ENCODE results near the gene CABLES1. TPM values are rescaled to one million over a fixed set of nuclear protein-coding genes. Genes with fewer than 3 reads are reported as not detected.

Gene CABLES1
- total and polyA plus RNA-seq, 2 experiments from 2014 or later = 7.2 to 10.8 TPM

GRCh38 chr18:23189099-23189498, 53.8 kb downstream of the CABLES1 start:
- Histone ChIP-seq H4K20me1 (ENCODE audit: insufficient read depth, poor library complexity, severe bottlenecking) (no peaks in the 10 kb centered on the region), H3K4me3 (no peak overlapping the region), H3K79me2 (no peaks in the 10 kb centered on the region), H3K36me3 (replicated peaks; ENCODE audit: insufficient read depth, low read depth) (no peaks in the 10 kb centered on the region), H3K27ac (no peak overlapping the region), H3K4me1 (ENCODE audit: insufficient read depth) (peaks cover 12% of the 10 kb centered on the region), H3K4me2 (no peak overlapping the region), H2AFZ (no peak overlapping the region), H3K9me3 (ENCODE audit: low read depth) (no peaks in the 10 kb centered on the region), H3K27me3 (no peaks in the 10 kb centered on the region), H3K9me2 (replicated peaks; ENCODE audit: insufficient read depth) (no peaks in the 10 kb centered on the region)
- DNase-seq (ENCODE audit: low spot score) = no peak
- WGBS (ENCODE audit: low lambda C conversion rate, missing lambda C conversion rate) = 97% methylated on average over 7 of the region's 7 CpGs
- TF ChIP-seq EZH2phosphoT487 (IDR thresholded peaks at IDR 0.05; ENCODE audit: low read depth, severe bottlenecking, unreplicated experiment) (no peak), EZH2 (IDR thresholded peaks at IDR 0.05; ENCODE audit: borderline replicate concordance) (no peak), CTCF (IDR thresholded peaks at IDR 0.05; ENCODE audit: poor library complexity) (no peak)

GRCh38 chr18:23189768-23190661, 54.7 kb downstream of the CABLES1 start:
- DNase-seq (ENCODE audit: low spot score) = no peak
- peaks cover 15% of the 10 kb centered on the region for H3K4me1 ChIP-seq (ENCODE audit: insufficient read depth)
- H3K36me3 ChIP-seq (replicated peaks; ENCODE audit: insufficient read depth, low read depth) = no peaks in the 10 kb centered on the region
- no peaks in the 10 kb centered on the region for H4K20me1 ChIP-seq (ENCODE audit: insufficient read depth, poor library complexity, severe bottlenecking)
- H2AFZ ChIP-seq = no peak overlapping the region
- H3K27me3 ChIP-seq = no peaks in the 10 kb centered on the region
- no peak overlapping the region for H3K4me2 ChIP-seq
- H3K4me3 ChIP-seq = no peak overlapping the region
- 93% methylated on average over 25 of the region's 25 CpGs for WGBS (ENCODE audit: low lambda C conversion rate, missing lambda C conversion rate)
- TF ChIP-seq CTCF (IDR thresholded peaks at IDR 0.05; ENCODE audit: poor library complexity) = no peak
- TF ChIP-seq EZH2 (IDR thresholded peaks at IDR 0.05; ENCODE audit: borderline replicate concordance) = no peak
- TF ChIP-seq EZH2phosphoT487 (IDR thresholded peaks at IDR 0.05; ENCODE audit: low read depth, severe bottlenecking, unreplicated experiment) = no peak
- no peaks in the 10 kb centered on the region for H3K9me2 ChIP-seq (replicated peaks; ENCODE audit: insufficient read depth)
- H3K27ac ChIP-seq = no peak overlapping the region
- H3K79me2 ChIP-seq = no peaks in the 10 kb centered on the region
- H3K9me3 ChIP-seq (ENCODE audit: low read depth) = no peaks in the 10 kb centered on the region

GRCh38 chr18:23191232-23191631, 55.9 kb downstream of the CABLES1 start:
- H3K4me1 ChIP-seq (ENCODE audit: insufficient read depth) = peaks cover 23% of the 10 kb centered on the region
- no peaks in the 10 kb centered on the region for H3K27me3 ChIP-seq
- no peak overlapping the region for H3K27ac ChIP-seq
- no peak overlapping the region for H3K4me3 ChIP-seq
- no peaks in the 10 kb centered on the region for H3K79me2 ChIP-seq
- TF ChIP-seq CTCF (IDR thresholded peaks at IDR 0.05; ENCODE audit: poor library complexity) = no peak
- no peak for TF ChIP-seq EZH2 (IDR thresholded peaks at IDR 0.05; ENCODE audit: borderline replicate concordance)
- no peak for TF ChIP-seq EZH2phosphoT487 (IDR thresholded peaks at IDR 0.05; ENCODE audit: low read depth, severe bottlenecking, unreplicated experiment)
- no peak for DNase-seq (ENCODE audit: low spot score)
- H3K4me2 ChIP-seq = no peak overlapping the region
- no peaks in the 10 kb centered on the region for H4K20me1 ChIP-seq (ENCODE audit: insufficient read depth, poor library complexity, severe bottlenecking)
- H3K9me3 ChIP-seq (ENCODE audit: low read depth) = no peaks in the 10 kb centered on the region
- H3K36me3 ChIP-seq (replicated peaks; ENCODE audit: insufficient read depth, low read depth) = no peaks in the 10 kb centered on the region
- no peak overlapping the region for H2AFZ ChIP-seq
- WGBS (ENCODE audit: low lambda C conversion rate, missing lambda C conversion rate) = 100% methylated on average over 1 of the region's 1 CpG
- H3K9me2 ChIP-seq (replicated peaks; ENCODE audit: insufficient read depth) = no peaks in the 10 kb centered on the region
